HepG2 (cell line): ENCODE results near the gene LPIN3. TPM values are rescaled to one million over a fixed set of nuclear protein-coding genes. Genes with fewer than 3 reads are reported as not detected.
A peak's percentile ranks its signal among the peaks of the same experiment; 100 is the strongest.

Experiments
- CHCHD3 ChIP-seq: sonication (generic); formaldehyde crosslinking; IDR thresholded peaks from 2 replicates; pipeline ENCODE4 v1.8.0; 2022; ENCODE audit warnings: mild to moderate bottlenecking, missing genetic modification reagents, moderate library complexity
- ETV5 ChIP-seq: IDR thresholded peaks from 2 replicates; pipeline ENCODE4 v1.6.1; 2018; ENCODE audit warnings: missing biosample characterization, missing genetic modification reagents, inconsistent platforms, borderline replicate concordance
- JUN ChIP-seq: sonication (generic); formaldehyde crosslinking; IDR thresholded peaks from 2 replicates; pipeline ENCODE4 v1.4.0; 2020; ENCODE audit warnings: mild to moderate bottlenecking, missing genetic modification reagents
- KLF9 ChIP-seq: IDR thresholded peaks from 2 replicates; pipeline ENCODE4 v1.6.1; 2016; ENCODE audit warnings: low read depth
- MAZ ChIP-seq, 2 experiments: sonication (generic) in 1 of 2; formaldehyde crosslinking in 1 of 2; IDR thresholded peaks; 2 replicates each; pipeline versions ENCODE4 v1.5.0 to v1.6.1; 2012 to 2020; ENCODE audit warnings: low read depth in 2 of 2, mild to moderate bottlenecking in 2 of 2, borderline replicate concordance in 1 of 2, improper control_type of control experiment in 1 of 2, low read length in 1 of 2, missing genetic modification reagents in 1 of 2, moderate library complexity in 1 of 2
- NONO ChIP-seq, 2 experiments: fragments of 450-650 bp in 1 of 2; sonication (generic) in 1 of 2; formaldehyde crosslinking in 1 of 2; IDR thresholded peaks in 1 of 2; conservative IDR thresholded peaks in 1 of 2; 2 replicates each; pipeline versions ENCODE4 v1.6.1 to v1.8.0; 2017 to 2022; ENCODE audit warnings: mild to moderate bottlenecking in 1 of 2, missing genetic modification reagents in 1 of 2, moderate library complexity in 1 of 2
- POGZ ChIP-seq: sonication (generic); formaldehyde crosslinking; IDR thresholded peaks from 2 replicates; pipeline ENCODE4 v1.4.0; 2020; ENCODE audit warnings: mild to moderate bottlenecking, missing genetic modification reagents
- RBM22 ChIP-seq: fragments of 200-400 bp; formaldehyde crosslinking; optimal IDR thresholded peaks from 2 replicates; pipeline ENCODE3; 2017; ENCODE audit warnings: mild to moderate bottlenecking, low read length, moderate library complexity
- SP1 ChIP-seq, 2 experiments: fragments of 450-650 bp in 1 of 2; sonication (generic) in 1 of 2; formaldehyde crosslinking in 1 of 2; IDR thresholded peaks; 2 replicates each; pipeline versions ENCODE4 v1.4.0 to v1.6.1; 2016 to 2020; ENCODE audit warnings: missing genetic modification reagents in 1 of 2
- THAP11 ChIP-seq: IDR thresholded peaks from 2 replicates; pipeline ENCODE4 v1.6.1; 2016; ENCODE audit warnings: missing biosample characterization, missing genetic modification reagents
- TMF1 ChIP-seq: sonication (generic); formaldehyde crosslinking; IDR thresholded peaks from 2 replicates; pipeline ENCODE4 v1.8.1; 2022; ENCODE audit warnings: low read depth, missing genetic modification reagents
- ZNF558 ChIP-seq: sonication (generic); formaldehyde crosslinking; IDR thresholded peaks from 2 replicates; pipeline ENCODE4 v1.9.0; 2022; ENCODE audit warnings: mild to moderate bottlenecking, missing genetic modification reagents, borderline replicate concordance
- ZNF605 ChIP-seq: sonication (generic); formaldehyde crosslinking; IDR thresholded peaks from 2 replicates; pipeline ENCODE4 v1.8.0; 2022; ENCODE audit warnings: mild to moderate bottlenecking, missing genetic modification reagents
- ZNF724P ChIP-seq: sonication (generic); formaldehyde crosslinking; IDR thresholded peaks from 2 replicates; pipeline ENCODE4 v1.8.0; 2022; ENCODE audit warnings: missing genetic modification reagents, borderline replicate concordance
- polyA plus RNA-seq, 8 experiments: library from polyadenylated mRNA; depleted of rRNA in 3 of 8; stranded (reverse) in 7 of 8; unstranded in 1 of 8; fragments of >200 nt; fragmentation: Illumina TruSeq in 4 of 8; extraction: Trizol in 4 of 8; gene quantifications; 2 replicates each; pipeline versions ENCODE4 v1.2.1 to v1.2.3, GENCODE V29; 2011 to 2016; ENCODE audit warnings: low read depth in 4 of 8, missing spikeins in 1 of 8, mixed read lengths in 1 of 8; ENCODE audit not compliant: insufficient read depth in 1 of 8
- total RNA-seq, 5 experiments: library from RNA; depleted of rRNA; stranded (reverse); fragments of >200 nt; fragmentation: Illumina TruSeq; extraction: Trizol; gene quantifications; 2 replicates each; pipeline ENCODE4 v1.2.3, GENCODE V29; 2016; ENCODE audit warnings: low read depth in 1 of 5
- TF ChIP-seq, protein P1 (sequence below): sonication (generic); formaldehyde crosslinking; IDR thresholded peaks from 2 replicates; pipeline ENCODE4 v1.5.0; 2020; ENCODE audit warnings: mild to moderate bottlenecking, missing genetic modification reagents, borderline replicate concordance
- TF ChIP-seq, protein P2 (sequence below): sonication (generic); formaldehyde crosslinking; conservative IDR thresholded peaks from 2 replicates; pipeline ENCODE4 v1.4.0; 2020; ENCODE audit warnings: missing genetic modification reagents
- TF ChIP-seq, protein P3 (sequence below): sonication (generic); formaldehyde crosslinking; IDR thresholded peaks from 2 replicates; pipeline ENCODE4 v1.5.1; 2020; ENCODE audit warnings: mild to moderate bottlenecking, missing genetic modification reagents, moderate library complexity
- TF ChIP-seq, protein P4 (sequence below): sonication (generic); formaldehyde crosslinking; IDR thresholded peaks from 2 replicates; pipeline ENCODE4 v1.8.0; 2022; ENCODE audit warnings: mild to moderate bottlenecking, missing genetic modification reagents; ENCODE audit not compliant: insufficient replicate concordance

LPIN3 gene
- total and polyA plus RNA-seq, 2 of the 13 experiments (the other 11 are each of a cell fraction or from before 2014, with no cell fraction given): 14.2 to 28.6 TPM

DNA sequence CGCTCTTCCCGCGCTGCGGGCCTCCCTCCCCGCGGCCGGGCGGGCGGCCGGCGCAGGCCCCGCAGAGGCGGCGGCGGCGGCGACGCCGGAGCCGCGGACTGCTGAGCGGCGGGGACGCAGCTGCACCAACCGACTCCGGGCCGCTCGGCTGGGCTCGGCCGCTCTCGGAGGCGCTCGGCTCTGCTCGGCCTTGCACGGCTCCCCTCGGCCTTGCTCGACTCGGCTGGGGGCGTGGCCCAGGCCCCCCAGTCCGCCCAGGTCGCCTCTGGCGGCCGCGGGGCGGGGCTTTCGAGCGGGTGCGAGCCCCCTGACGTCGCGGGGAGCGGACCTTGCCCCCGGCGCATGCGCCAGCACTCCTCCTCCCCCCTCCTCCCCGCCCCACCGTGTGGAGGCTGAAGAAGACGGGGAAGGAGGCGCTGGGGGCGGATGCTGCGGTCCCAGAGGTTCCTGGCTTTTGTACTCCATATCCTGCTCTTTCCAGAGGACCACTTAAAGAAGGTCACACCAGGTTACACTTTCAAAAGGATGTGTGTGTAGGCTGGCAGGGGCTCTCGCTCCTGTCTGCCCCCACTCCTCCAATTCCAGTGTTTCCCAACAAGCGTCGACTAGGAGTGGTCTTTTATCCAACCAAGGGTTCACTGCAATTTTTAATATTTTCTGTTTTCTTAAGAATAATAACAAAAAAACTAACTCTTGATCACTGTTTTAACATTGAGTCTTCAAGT, 22.9 kb upstream of the LPIN3 start, which contains the start of gene ZHX3 (continued):
- TF ChIP-seq MAZ (IDR thresholded peaks at IDR 0.05; ENCODE audit: borderline replicate concordance, low read depth, low read length): peak; percentile 100
- TF ChIP-seq MAZ (CRISPR knock-in tag; IDR thresholded peaks at IDR 0.05; ENCODE audit: low read depth): peak; percentile 98
- TF ChIP-seq ETV5 (CRISPR knock-in tag): peak; percentile 60; the same call in 1 of the 2 replicates
- peak; percentile 49; the same call in 1 of the 2 replicates for TF ChIP-seq ZNF558 (CRISPR knock-in tag)
- TF ChIP-seq KLF9: peak; percentile 71
- TF ChIP-seq, protein P1, sequence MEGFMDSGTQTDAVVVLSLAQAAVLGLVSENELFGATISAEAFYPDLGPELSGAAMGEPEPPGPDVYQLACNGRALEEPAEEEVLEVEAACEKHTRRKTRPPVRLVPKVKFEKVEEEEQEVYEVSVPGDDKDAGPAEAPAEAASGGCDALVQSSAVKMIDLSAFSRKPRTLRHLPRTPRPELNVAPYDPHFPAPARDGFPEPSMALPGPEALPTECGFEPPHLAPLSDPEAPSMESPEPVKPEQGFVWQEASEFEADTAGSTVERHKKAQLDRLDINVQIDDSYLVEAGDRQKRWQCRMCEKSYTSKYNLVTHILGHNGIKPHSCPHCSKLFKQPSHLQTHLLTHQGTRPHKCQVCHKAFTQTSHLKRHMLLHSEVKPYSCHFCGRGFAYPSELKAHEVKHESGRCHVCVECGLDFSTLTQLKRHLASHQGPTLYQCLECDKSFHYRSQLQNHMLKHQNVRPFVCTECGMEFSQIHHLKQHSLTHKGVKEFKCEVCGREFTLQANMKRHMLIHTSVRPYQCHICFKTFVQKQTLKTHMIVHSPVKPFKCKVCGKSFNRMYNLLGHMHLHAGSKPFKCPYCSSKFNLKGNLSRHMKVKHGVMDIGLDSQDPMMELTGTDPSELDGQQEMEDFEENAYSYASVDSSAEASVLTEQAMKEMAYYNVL: peak; percentile 69; the same call in 1 of the 2 replicates
- TF ChIP-seq THAP11 (CRISPR knock-in tag): peak; percentile 34
- TF ChIP-seq, protein P2, sequence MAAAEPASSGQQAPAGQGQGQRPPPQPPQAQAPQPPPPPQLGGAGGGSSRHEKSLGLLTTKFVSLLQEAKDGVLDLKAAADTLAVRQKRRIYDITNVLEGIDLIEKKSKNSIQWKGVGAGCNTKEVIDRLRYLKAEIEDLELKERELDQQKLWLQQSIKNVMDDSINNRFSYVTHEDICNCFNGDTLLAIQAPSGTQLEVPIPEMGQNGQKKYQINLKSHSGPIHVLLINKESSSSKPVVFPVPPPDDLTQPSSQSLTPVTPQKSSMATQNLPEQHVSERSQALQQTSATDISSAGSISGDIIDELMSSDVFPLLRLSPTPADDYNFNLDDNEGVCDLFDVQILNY (CRISPR knock-in tag): peak; percentile 59; the same call in 1 of the 2 replicates
- TF ChIP-seq, protein P3, sequence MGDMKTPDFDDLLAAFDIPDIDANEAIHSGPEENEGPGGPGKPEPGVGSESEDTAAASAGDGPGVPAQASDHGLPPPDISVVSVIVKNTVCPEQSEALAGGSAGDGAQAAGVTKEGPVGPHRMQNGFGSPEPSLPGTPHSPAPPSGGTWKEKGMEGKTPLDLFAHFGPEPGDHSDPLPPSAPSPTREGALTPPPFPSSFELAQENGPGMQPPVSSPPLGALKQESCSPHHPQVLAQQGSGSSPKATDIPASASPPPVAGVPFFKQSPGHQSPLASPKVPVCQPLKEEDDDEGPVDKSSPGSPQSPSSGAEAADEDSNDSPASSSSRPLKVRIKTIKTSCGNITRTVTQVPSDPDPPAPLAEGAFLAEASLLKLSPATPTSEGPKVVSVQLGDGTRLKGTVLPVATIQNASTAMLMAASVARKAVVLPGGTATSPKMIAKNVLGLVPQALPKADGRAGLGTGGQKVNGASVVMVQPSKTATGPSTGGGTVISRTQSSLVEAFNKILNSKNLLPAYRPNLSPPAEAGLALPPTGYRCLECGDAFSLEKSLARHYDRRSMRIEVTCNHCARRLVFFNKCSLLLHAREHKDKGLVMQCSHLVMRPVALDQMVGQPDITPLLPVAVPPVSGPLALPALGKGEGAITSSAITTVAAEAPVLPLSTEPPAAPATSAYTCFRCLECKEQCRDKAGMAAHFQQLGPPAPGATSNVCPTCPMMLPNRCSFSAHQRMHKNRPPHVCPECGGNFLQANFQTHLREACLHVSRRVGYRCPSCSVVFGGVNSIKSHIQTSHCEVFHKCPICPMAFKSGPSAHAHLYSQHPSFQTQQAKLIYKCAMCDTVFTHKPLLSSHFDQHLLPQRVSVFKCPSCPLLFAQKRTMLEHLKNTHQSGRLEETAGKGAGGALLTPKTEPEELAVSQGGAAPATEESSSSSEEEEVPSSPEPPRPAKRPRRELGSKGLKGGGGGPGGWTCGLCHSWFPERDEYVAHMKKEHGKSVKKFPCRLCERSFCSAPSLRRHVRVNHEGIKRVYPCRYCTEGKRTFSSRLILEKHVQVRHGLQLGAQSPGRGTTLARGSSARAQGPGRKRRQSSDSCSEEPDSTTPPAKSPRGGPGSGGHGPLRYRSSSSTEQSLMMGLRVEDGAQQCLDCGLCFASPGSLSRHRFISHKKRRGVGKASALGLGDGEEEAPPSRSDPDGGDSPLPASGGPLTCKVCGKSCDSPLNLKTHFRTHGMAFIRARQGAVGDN: peak; percentile 40
- TF ChIP-seq RBM22: no peak
- TF ChIP-seq POGZ (CRISPR knock-in tag): peak; percentile 67; the same call in 1 of the 2 replicates
- peak; percentile 48; the same call in 1 of the 2 replicates for TF ChIP-seq JUN (CRISPR knock-in tag)
- TF ChIP-seq ZNF724P: peak; percentile 57; the same call in 1 of the 2 replicates
- 0 out of 2 replicates have a peak, but pooled peaks have one; percentile 12 for TF ChIP-seq TMF1 (CRISPR knock-in tag)
- no peak for TF ChIP-seq NONO (IDR thresholded peaks at IDR 0.05)
- TF ChIP-seq NONO (CRISPR knock-in tag; conservative IDR thresholded peaks at IDR 0.05): 0 out of 2 replicates have a peak, but pooled peaks have one; percentile 4
- TF ChIP-seq, protein P4, sequence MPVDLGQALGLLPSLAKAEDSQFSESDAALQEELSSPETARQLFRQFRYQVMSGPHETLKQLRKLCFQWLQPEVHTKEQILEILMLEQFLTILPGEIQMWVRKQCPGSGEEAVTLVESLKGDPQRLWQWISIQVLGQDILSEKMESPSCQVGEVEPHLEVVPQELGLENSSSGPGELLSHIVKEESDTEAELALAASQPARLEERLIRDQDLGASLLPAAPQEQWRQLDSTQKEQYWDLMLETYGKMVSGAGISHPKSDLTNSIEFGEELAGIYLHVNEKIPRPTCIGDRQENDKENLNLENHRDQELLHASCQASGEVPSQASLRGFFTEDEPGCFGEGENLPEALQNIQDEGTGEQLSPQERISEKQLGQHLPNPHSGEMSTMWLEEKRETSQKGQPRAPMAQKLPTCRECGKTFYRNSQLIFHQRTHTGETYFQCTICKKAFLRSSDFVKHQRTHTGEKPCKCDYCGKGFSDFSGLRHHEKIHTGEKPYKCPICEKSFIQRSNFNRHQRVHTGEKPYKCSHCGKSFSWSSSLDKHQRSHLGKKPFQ (CRISPR knock-in tag): peak; percentile 24
- TF ChIP-seq CHCHD3 (CRISPR knock-in tag): 0 out of 2 replicates have a peak, but pooled peaks have one; percentile 73
- no peak for TF ChIP-seq SP1 (IDR thresholded peaks at IDR 0.05)
- peak; percentile 90 for TF ChIP-seq SP1 (CRISPR knock-in tag; IDR thresholded peaks at IDR 0.05)
- TF ChIP-seq ZNF605 (CRISPR knock-in tag): peak; percentile 54; the same call in 1 of the 2 replicates
